NOMO-1 (cell line): Measurements from ENCODE around the gene NELL1.
"Not testable (repeated sequence)": the region's sequence is repeated elsewhere in the genome, so short reads cannot be mapped to it uniquely, and the experiment has no call there.

Experiments used
- DNase-seq, 2 experiments: peaks; one replicate each; lab custom pipeline; 2025; ENCODE audit not compliant: unreplicated experiment in 2 of 2; lab: John Stamatoyannopoulos, UW

NELL1 gene

DNA sequence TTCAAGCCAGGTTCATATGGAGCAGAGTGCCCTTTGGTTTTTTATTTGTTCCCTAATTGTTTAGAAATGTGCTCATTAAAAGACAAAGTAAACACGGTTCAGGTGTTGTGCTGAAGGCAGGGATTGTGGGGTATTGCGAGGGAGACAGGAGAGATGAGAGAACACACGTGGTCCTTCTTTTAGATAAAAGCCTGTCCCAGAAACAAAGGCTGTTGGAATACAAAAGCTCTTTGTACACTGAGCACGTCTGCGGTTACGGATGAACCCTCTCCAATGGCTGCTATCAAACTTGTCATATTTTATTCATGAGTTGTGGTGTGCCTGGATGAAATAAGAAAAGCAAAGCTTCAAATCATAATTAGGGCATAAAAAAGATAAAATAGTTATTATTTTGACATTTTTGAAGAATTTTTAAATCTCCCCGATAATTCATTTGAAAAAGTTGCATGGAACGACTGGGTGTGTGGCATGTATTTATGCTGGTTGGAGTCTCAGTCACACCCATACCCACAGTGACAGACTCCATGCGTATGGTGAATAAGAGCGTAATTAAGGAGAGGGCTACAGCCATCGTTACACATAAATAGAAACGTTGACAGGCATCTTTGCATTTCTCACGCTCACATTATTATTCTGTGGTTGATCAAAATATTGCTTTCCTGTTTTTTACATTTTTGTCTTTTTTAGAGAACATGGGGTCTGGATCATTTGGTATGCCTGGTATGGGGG lies 92.9 kb downstream of the NELL1 start:
- no peak for DNase-seq

DNA sequence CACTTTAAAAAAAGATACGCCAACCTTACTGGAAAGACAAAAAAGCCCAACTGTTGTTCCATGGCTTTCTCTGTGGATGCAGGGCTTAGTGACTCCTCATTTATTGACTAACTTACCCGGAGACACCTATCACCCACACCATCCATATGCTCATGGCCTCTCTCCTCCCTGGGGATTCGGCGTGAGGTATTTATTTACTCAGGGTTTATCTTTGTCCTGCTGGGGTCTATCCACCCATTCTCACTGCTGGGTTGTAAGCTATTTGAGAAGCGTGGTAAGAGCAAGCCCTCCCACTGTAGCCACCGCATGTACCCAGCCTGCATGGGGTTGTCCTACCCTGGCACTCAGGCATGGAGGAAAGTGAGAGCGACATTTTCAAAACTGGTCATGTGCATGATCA lies 93.6 kb downstream of the NELL1 start:
- no peak for DNase-seq

DNA sequence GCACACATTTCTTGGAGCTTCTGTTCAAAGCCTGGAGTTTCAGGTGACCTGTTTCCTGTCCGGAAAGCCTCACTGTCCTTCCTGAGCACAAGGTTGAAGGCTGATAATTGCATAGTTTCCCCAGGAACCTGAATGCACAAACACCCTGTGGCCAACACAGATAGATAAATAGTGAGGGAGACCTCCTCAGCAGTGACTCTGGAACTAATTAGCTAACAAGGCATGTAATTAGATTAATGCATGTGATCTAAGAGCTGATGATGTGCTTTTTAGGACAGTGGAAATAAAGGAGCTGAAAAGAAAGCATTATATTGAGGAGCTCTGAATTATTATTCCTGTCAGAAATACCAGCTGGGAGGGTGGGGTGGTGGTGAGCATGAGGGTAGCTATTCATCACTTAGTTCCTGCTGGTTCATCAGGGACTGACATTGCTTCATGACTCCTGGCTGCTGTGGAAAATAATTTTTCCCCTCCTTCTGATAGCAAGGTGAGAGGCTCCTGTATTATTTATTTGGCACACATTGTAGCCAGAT lies 101.1 kb downstream of the NELL1 start:
- DNase-seq: no peak

DNA sequence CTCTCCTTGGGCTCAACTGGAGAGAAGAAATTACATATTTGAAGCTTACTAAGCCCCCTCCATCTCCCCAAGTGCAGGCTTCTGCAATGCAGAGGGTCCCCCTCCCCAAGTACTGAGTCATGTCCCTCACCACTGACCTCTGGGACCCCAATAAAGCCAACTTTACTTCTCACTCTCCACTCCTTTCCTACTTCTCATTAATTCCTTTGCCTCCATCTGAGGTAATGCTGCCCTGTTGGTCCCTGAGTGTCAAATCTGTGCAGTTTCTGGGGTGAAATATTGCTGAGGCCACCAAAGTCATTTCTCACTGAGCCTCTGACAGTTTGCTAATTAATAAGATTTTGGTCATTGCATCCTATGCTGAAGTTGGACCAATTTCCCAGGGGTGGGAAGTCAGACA lies 101.6 kb downstream of the NELL1 start:
- no peak for DNase-seq

- no peak for DNase-seq
These were observed 102.3 kb downstream of the NELL1 start for GRCh38 chr11:20771681-20772080.

DNA sequence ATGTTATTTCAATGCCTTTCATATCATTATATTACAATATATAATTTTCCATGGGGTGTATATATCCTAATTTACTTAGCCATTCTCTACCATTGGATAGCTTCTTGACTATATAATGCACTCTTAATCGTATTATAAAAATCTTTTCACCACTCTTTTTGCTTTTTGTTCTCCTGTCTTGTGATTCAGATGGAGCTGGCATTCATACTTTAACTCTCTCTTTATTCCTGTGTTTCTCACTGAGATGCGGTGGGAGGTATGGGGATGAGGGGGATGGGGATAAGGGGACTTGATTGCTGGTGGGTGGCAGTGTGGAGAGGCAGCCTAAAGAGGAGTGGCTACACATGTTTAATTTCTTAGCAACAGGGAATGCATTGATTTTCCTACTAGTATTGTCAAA lies 105.9 kb downstream of the NELL1 start:
- no peak for DNase-seq

DNA sequence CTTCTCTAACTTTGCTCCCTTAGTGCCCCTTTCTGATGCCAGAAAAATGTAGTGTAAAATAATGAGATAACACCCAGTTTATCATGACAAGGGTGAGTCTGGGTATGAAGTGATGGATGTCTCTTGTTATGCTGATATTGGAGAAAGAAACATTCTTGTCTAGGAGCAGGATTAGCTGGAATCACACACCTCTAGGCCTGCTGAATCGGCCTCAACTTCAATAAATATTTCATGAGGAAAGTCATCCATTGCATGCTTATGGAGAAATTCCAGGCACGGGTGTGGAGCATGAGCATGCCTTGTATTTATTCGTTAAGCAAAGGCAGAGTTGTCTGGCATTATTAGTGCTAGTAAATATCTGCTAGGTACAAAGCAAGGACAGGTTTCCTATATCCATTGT lies 113.4 kb downstream of the NELL1 start:
- no peak for DNase-seq

- DNase-seq: no peak
These were observed 113.8 kb downstream of the NELL1 start for GRCh38 chr11:20783220-20783619.

GRCh38 chr11:20790622-20791021 lies 121.2 kb downstream of the NELL1 start:
- no peak for DNase-seq

DNA sequence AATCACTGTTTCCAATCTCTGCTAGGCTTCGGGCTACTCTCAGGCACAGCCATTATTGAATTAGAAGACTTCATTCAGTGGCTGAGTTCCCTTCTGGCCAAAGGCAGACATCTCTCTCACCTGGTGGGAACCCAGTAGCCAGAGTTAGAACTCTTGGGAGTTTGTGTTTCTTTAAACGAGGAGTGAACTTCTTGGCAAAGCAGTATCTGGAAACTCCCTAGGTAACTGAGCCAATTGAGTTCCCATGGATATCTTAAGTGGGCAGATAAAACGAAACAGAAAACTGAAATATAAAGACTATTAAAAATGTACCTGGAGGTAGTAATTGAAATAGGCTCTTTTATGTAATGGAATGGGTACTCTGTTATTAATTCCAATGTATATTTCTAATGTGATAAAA lies 125.6 kb downstream of the NELL1 start:
- DNase-seq: no peak

DNA sequence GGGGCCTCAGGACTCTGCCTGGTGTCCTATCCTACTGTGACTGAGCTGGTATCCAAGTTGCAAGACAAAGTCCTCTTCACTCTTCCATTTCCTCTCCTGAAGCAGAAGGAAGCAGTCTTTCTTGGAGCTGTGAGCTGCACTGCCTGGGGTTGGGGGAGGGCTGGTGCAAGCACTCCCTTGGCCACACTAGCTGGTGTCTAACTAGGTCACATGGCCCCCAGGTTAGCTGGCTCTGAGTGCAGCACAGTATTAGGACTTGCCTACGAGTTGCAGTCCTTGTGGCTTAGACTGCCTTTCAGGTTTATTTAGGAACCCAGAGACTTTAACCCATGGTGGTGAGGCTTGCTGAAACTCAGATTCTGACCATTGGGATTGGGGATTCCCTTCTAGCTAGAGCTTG lies 138.9 kb downstream of the NELL1 start:
- DNase-seq: no peak

- DNase-seq: no peak
These were observed 151.7 kb downstream of the NELL1 start for GRCh38 chr11:20821046-20821445.

DNA sequence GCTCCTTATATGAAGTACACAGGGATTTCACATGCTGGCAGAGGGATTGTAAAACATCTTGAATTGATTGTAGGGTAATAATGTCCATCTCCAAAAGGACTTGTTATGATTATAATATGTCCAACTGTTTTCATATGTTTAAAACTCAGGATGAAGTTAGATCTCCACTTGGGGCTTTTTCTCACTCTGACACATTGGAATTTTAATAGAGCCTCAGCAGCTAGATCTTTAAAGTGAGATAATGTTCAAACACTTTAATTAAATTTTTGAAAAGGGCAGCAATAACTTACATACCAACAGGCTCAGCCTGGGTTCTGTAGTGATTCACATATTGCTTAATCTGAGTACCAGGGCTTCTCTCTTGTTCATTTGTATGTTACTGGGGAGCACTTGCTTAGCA lies 152.1 kb downstream of the NELL1 start:
- no peak for DNase-seq

DNA sequence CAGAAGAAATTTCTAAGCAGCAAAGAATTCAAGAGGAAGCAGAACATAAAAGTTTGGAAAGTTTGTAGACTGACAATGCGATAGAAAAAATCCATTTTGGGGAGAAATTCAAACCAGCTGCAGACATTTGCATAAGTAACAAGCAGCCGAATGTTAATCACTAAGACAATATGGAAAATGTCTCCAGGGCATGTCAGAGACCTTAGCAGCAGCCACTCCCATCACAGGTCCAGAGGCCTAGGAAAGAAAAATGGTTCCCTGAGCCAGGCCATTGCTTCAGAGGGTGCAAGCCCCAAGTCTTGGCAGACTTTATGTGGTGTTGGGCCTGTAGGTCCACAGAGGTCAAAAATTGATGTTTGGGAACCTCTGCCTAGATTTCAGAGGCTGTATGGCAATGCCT lies 155.4 kb downstream of the NELL1 start:
- no peak for DNase-seq

- DNase-seq: no peak
These were observed 166.2 kb downstream of the NELL1 start for GRCh38 chr11:20835561-20835960.

DNA sequence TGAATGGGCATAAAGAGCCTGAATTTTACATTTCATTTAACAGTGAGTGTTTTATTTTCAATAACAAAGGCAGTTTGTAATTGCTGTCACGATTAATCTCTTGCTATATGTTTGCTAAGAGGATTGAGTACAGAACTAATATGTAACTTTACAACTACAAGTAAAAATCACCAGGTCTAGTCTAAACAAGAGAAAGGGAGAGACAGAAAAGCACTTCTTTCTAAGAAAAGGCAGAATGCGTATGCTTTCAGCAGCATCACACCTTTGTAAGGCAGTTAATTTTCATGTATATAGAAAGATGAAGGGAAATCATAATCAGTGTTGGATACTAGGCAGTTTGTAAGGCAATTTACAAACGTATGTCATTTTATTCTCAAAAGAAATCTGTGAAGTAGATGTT lies 169.8 kb downstream of the NELL1 start:
- no peak for DNase-seq

DNA sequence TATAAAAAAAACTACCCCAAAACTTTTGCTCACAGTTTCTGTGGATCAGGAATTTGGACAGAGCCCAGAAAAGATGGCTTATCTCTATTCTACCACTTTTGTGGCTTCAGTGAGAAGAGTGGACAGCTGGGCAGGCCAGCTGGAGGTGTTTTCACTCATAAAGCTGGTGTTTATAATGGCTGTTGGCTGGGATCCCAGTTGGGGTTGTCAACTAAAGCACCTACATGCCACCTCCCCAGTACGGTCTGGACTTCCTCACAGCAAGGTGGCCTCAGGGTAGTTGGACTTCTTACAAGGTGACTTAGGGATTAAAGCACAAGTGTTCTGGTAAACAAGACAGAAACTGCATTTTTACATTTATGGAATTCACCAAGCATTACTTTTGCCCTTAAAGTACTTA lies 171.0 kb downstream of the NELL1 start:
- DNase-seq: no peak

GRCh38 chr11:20844216-20844615 lies 174.8 kb downstream of the NELL1 start:
- DNase-seq: no peak

DNA sequence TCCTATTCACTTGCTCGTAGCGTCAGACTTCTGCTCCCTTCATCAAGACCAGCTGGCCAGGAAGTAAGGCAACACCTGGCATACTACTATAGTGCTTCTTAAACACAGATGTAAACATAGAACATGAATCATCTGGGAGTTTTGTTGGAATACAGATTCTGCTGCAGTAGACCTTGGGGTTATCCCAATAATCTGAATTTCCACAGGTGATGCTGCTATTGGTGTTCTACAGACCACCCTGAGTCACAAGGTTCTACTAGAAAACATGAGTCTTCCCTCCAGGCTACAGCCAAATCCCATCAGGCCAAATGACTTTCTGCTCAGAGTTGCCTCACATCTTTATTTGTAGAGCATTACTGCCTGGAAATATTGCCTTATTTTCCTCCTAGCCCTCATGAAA lies 175.2 kb downstream of the NELL1 start:
- no peak for DNase-seq

DNA sequence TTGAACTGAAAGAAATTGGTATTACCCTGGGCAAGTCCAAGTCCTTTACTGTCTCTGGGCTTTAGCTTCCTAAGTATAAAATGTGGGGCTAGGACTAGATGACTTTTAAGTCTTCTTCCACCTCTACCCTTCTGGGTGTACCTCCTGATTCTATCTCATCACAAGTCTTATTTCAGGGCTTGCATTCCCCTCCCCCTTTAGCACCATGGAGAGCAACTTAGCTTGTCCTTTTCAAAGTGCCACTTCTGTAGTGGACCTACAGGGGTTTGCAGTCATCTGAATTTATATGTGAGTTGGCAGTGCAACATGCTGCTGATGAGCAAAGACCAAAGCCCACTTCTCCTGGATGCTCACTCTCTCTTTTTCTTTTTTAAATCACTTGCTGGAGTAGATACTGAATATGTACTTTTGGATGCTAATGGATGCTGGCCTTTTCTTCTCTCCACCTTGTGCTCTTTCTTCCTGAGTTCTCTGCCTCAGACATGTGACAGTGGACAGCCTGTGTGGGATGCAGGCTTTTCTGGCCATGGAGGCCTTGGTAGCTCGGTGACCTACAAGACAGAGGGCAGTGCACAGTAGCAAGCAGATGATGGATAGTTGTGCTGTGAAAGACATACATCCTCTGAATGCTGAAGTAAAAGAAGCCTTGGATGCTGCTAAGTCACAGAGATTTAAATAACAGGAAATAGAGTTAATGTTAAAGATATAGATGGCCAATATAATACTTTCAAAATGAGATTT lies 185.0 kb downstream of the NELL1 start:
- DNase-seq: no peak

- no peak for DNase-seq
These were observed 191.9 kb downstream of the NELL1 start for GRCh38 chr11:20861322-20861721.

GRCh38 chr11:20862263-20862662 lies 192.9 kb downstream of the NELL1 start:
- DNase-seq: not testable (repeated sequence)
